Dendritic cell treated with granulocyte-macrophage colony-stimulating factor and Interleukin-4, amounts not matched to agents 40 ng/mL and 50 ng/mL, for 4 days (primary cell): ENCODE data around the gene LINC01488.

Experiments
- H3K27ac Mint-ChIP-seq: one replicate; pipeline ENCODE4 v1.8.0; 2022; ENCODE audit warnings: mild to moderate bottlenecking, mixed read lengths
- H3K27me3 Mint-ChIP-seq: one replicate; pipeline ENCODE4 v1.8.0; 2022; ENCODE audit warnings: mild to moderate bottlenecking, mixed read lengths
- H3K36me3 Mint-ChIP-seq: one replicate; pipeline ENCODE4 v1.8.0; 2022; ENCODE audit warnings: low read depth, mixed read lengths
- H3K4me1 Mint-ChIP-seq: one replicate; pipeline ENCODE4 v1.8.0; 2022; ENCODE audit warnings: low read depth, mixed read lengths
- H3K4me3 Mint-ChIP-seq: one replicate; pipeline ENCODE4 v1.8.0; 2022; ENCODE audit warnings: mild to moderate bottlenecking, moderate library complexity, mixed read lengths
- H3K9me3 Mint-ChIP-seq: one replicate; pipeline ENCODE4 v1.8.0; 2022; ENCODE audit warnings: mixed read lengths
- intact Hi-C: fragments of 100-400 bp; cut with micrococcal nuclease; formaldehyde crosslinking; loops from one replicate; pipeline ENCODE4 v1.15.0; 2022

Gene LINC01488

DNA sequence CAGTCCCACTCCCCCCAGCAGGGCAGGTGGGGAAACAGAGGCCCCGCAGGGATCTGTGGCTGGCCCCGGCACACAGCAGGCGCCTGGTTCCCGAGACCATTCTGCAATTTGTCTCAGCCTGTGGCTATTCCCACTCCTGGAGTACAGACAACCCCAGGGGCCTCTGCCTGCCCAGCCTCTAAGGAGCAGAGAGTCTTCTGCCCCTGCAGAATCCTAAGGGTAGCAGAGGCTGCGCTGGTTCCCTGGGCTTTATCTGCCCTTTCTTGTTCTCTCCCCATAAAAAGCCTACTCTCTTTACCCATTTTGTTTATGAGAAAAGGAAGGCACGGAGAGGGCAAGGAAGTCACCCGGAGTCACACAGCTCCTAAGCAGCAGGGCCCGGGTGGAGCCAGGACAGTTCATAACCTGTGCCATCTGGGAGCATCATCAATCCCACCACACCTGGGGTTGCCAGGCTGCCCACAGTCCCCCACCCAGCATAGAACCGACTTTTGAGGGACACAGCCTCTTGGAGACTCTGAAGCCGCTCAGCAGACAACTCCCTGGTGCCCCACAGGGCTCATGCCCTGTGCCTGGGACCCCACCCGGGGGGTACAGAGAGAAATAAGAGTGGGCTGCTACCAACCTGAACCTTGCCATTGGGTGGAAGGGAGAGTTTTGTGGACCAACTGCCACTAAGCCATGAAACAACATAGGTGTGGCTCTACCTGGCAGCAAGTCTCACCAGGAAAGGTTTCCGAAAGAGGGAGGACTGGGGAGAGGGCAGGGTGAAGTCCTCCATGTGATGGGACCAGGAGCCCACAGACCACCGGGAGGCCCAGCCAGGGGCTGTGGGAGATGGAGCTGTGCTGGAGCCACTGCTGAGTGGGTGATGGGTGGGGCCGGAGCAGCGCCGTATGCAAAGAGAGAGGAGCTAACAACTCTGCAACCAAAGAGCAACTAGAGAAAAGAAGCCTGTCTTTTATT, 17.2 kb upstream of the LINC01488 start:
- Mint-ChIP-seq H3K9me3 (peaks cover 19% of the 10 kb centered on the region), H3K36me3 (no peaks in the 10 kb centered on the region), H3K4me1 (peaks cover 17% of the 10 kb centered on the region), H3K27ac (peak overlapping the region; percentile 45), H3K4me3 (no peak overlapping the region), H3K27me3 (peaks cover 39% of the 10 kb centered on the region)
- intact Hi-C loops, result no loop called here

DNA sequence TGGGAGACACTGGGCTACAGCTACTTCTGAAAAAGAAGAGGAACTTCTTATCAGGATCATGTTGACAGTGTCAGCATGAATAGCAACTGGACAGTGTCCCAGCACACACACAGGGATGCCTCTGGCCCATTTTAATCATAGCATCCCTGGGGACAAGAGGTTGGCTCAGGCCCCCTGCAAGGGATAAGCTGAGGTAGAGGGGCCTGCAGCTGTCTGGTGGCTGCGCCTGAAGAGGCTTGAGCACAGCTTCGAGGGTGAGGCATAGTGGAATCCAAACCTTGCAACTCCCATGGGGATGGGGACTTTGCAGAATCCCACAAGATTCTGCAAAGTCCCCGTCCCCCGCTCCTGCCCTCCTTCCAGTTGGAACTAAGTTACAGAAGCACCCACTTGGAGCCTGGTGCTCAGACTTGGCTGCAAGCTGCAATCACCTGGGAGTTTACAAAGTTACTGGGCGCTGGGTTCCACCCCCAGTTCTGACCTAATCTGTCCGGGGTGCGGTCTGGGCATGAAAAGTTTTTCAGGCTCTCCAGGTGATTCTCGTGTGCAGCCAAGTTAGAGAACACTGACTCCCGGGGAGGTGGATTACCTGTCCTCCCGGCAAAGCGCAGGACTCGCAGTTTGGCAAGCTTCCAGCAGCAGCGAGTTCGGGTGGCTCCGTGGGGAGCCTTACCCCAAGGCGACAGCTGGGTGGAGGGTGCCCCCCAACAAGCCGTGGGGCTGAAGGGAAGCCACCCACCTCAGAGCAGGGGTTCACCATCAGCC, 16.0 kb upstream of the LINC01488 start:
- H3K4me3 Mint-ChIP-seq, result no peak overlapping the region
- peaks cover 17% of the 10 kb centered on the region for H3K4me1 Mint-ChIP-seq
- H3K36me3 Mint-ChIP-seq, result no peaks in the 10 kb centered on the region
- intact Hi-C loops, result no loop called here
- peaks cover 33% of the 10 kb centered on the region for H3K27me3 Mint-ChIP-seq
- peaks cover 12% of the 10 kb centered on the region for H3K9me3 Mint-ChIP-seq
- no peak overlapping the region for H3K27ac Mint-ChIP-seq

DNA sequence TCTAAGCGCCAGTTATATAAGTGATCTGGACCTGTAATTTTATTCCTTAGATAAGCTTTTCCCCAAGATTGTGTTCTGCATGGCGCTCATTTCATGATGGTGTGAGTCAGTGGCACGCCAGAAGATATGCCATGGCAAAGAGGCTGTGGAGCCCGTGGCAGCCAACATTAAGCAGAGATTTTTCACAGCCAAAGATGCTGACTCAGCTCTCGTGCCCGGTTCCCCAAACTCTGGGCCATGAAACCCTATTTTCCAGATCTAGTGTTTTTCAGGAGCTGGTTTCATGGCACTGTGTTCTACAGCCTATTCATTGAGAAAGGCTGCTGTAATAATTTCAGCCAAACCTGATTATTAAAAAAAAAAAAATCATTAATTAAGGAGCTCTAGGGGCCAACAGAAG, 15.4 kb upstream of the LINC01488 start:
- H3K9me3 Mint-ChIP-seq, result peaks cover 6% of the 10 kb centered on the region
- H3K36me3 Mint-ChIP-seq, result no peaks in the 10 kb centered on the region
- intact Hi-C loops, result no loop called here
- peaks cover 34% of the 10 kb centered on the region for H3K27me3 Mint-ChIP-seq
- H3K27ac Mint-ChIP-seq, result no peak overlapping the region
- H3K4me1 Mint-ChIP-seq, result peaks cover 17% of the 10 kb centered on the region
- no peak overlapping the region for H3K4me3 Mint-ChIP-seq

DNA sequence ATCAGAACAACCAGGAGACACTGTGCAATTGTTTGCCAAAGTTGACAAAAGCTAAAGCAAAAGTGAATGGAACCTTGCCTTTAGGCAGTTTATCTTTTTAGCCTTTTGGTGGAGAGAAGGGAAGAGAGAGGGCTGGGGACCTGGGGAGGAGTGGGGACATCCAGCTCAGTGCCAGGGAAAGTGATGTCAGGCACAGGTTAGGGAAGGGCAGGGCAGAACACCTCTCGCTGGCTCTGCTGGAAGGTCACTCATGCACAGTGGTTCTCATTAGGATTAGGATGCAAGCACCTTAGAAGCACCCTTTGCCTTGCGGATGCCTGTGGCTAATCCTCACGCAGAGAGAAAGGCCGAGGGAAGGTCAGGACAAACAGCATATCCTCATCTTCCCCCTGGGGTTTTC, 14.3 kb upstream of the LINC01488 start:
- H3K27ac Mint-ChIP-seq, result no peak overlapping the region
- no peaks in the 10 kb centered on the region for H3K9me3 Mint-ChIP-seq
- H3K36me3 Mint-ChIP-seq, result no peaks in the 10 kb centered on the region
- no peak overlapping the region for H3K4me3 Mint-ChIP-seq
- intact Hi-C loops, result no loop called here
- peaks cover 38% of the 10 kb centered on the region for H3K27me3 Mint-ChIP-seq
- H3K4me1 Mint-ChIP-seq, result peaks cover 17% of the 10 kb centered on the region

DNA sequence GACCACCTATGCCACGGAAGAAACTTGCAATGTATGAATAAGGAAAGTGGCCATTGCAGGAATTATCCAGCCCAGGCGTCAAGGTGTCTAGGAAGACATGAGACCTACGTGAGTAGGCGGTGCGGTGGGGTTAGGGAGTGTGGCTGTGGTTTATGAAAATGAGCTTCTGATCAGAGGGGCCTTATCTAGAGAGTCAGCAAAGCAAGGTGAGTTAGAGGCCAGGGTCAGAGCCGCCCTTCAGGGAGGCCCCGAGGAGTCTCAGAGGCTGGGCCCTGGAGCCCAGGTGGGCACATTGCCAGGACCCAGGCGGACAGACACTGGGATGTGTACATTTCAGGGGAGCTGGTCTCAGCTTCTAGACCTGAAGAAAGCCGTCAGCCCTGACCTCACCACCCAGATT, 13.8 kb upstream of the LINC01488 start:
- no peak overlapping the region for H3K27ac Mint-ChIP-seq
- intact Hi-C loops, result no loop called here
- H3K27me3 Mint-ChIP-seq, result peaks cover 38% of the 10 kb centered on the region
- H3K9me3 Mint-ChIP-seq, result no peaks in the 10 kb centered on the region
- peaks cover 14% of the 10 kb centered on the region for H3K4me1 Mint-ChIP-seq
- no peak overlapping the region for H3K4me3 Mint-ChIP-seq
- H3K36me3 Mint-ChIP-seq, result no peaks in the 10 kb centered on the region

DNA sequence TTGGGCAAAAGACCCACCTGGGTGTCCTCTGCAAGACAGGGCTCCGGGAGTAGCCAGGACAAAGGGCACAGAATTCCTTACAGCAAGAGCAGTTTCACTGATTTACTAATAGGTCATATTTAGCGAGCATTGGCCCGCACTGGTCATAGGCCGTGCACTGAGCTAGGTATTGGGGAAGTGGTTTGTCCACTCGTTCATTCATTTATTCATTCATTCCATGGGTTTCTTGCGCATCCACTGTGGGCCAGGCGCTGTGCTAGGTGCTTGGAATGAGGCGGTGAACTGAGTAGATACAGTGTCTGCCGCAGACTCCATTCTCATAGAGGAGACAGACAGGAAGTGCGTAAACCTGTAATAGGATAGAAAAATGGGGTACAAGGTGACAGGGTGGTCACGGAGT, 13.2 kb upstream of the LINC01488 start:
- Mint-ChIP-seq H3K9me3 (peaks cover 3% of the 10 kb centered on the region), H3K4me1 (peaks cover 8% of the 10 kb centered on the region), H3K27me3 (peaks cover 43% of the 10 kb centered on the region), H3K4me3 (no peak overlapping the region), H3K36me3 (no peaks in the 10 kb centered on the region), H3K27ac (no peak overlapping the region)
- intact Hi-C loops, result no loop called here

DNA sequence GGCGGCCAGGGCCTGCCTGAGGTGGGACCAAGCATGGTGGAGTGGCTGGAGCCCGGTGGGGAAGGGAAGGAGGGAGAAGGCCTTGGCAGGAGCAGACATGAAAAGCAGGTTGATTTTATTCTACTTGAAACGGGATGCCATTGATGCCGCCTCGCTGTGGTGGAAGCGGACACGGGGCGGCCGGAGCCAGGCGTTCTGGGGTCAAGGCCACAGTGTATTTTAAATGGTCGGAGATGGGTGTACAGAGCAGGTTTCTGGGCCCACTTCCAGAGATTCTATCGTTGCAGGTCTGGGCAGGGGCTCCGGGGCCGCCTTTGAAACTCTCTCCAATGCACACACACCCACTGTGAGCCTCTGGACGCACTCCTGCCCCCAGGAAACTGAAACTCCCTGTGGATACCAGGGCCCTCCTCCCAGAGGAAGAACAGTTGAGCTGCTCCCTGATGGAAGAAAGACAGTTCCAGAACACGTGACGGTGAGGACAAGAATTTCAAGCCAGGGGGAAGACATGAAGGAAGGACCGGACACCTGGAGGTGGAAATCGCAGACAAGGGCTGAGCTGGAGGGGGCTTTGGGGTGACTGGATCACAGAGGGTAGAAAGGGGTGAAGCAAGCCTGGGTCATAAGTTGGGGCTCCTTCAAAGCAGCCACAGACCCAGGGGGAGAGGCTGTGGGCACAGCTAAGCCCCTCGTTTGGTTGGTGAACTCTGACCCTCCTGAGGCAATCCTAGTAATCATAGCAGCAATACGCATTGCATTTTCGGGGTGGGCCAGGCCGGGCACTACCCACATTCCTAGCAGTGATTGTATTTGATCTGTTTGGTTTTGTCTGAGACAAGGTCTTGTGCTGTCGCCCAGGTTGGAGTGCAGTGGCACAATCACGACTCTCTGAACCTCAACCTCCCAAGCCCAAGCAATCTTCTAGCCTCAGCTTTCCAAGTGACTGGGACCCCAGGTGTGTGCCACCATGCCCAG, 12.3 kb upstream of the LINC01488 start:
- no peaks in the 10 kb centered on the region for H3K4me1 Mint-ChIP-seq
- intact Hi-C loops, result no loop called here
- peaks cover 8% of the 10 kb centered on the region for H3K9me3 Mint-ChIP-seq
- H3K27me3 Mint-ChIP-seq, result peaks cover 46% of the 10 kb centered on the region
- H3K36me3 Mint-ChIP-seq, result no peaks in the 10 kb centered on the region
- H3K27ac Mint-ChIP-seq, result no peak overlapping the region
- no peak overlapping the region for H3K4me3 Mint-ChIP-seq

DNA sequence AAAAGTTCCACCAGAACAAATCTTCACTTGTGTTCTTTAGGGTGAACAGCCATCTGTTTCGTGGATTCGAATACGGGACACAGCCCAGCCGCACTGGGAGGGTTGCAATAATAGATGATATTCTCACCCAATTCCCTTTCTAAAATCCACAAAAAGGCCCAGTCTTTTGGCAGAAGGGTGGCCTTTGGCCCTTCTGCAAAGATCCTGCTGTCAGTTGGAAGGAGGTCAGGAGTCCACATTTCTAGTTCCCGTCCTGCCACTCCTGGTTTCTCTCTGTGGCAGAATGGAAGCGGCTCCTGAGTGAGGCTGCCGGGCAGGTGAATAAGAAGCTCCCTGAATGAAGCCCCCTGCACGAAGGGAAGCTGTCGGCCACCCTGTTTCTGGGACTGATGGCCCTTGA, 11.2 kb upstream of the LINC01488 start:
- Mint-ChIP-seq H3K36me3 (no peaks in the 10 kb centered on the region), H3K4me3 (no peak overlapping the region), H3K27me3 (peaks cover 44% of the 10 kb centered on the region), H3K4me1 (no peaks in the 10 kb centered on the region), H3K9me3 (peaks cover 8% of the 10 kb centered on the region), H3K27ac (no peak overlapping the region)
- intact Hi-C loops, result no loop called here

DNA sequence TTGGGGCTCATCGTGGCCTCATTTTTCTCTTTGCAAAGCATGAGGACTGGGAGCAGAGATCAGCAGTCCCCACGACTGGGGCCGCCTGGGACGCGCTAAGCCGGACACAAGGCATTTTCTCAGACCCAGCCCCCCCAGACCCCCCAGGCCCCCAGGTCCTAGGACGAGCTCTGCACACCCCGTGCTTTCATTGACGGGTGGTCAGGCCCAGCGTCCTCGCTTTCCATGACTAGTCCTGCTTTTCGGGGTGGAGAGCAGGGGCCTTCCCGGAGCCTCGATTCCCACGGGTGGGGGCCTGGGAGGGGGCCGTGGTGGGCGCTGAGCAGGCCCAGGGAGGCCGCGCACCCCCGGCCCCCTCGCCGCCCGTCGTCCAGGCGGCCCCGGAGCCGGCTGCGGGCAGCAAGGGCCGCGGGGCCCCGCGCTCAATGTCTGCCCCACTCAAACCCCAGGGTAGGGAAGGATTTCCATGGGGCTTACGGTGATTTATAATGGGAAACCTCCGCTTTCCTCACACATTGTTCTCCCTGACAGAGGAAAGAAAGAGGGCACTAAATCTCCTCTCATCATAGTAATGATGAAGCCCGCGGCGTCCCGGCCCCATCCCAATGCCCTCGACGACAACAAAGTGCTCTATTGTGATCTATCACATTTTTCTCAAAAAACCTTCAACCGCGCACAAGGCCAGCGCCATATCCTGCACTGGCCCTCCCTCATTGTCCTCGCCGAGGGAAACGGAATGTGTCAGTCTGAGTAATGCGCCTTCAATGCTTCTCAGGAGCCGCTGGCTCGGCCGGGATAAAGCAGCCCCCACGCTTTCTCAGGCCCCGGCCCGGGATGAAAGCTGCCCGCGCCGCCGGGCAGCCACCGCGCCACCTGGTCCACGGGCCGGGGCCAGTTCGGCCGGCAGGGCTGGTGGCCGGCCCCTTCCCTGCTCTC, 10.4 kb upstream of the LINC01488 start:
- Mint-ChIP-seq H3K27ac (no peak overlapping the region), H3K4me1 (no peaks in the 10 kb centered on the region), H3K4me3 (no peak overlapping the region), H3K36me3 (no peaks in the 10 kb centered on the region), H3K27me3 (peaks cover 44% of the 10 kb centered on the region), H3K9me3 (peaks cover 8% of the 10 kb centered on the region)
- intact Hi-C loops, result no loop called here

DNA sequence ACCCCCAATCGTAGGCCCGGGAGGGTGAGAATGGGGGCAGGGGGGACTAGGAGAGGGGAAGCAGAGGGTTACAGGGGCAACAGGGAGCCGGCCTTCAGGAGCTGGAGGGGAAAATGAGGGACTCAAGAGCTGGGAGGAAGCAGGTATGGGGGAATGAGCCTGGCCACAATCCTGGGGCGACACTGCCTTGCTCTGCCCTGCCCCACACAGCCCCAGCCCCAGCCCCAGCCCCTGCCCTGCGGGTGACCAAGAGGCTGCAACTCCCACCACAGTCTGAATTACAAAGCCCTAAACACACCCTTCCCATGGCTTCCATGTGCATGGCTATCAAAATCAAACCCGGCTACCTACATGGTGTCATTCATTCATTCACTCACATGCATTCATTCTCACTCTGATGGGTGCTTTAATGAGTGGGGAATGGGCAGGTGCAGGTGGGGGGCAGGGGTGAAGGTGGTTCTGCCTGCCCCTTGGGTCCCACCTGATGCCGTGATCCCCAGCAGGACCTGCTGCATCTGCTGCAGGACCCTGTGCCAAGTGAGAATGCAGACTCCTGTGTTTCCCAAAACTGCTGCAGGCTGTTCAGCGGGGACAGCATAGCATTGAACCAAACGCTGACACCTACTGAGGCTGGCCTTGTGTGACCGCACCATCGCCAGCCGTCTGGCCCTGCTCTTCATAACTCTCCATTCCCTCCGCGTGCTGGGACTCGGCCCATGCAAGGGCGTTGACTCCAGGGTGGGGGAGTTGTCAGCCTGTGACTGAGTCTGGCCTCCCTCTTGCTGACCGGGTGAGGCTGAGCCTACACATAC, 9.5 kb upstream of the LINC01488 start:
- H3K9me3 Mint-ChIP-seq, result peaks cover 8% of the 10 kb centered on the region
- no peaks in the 10 kb centered on the region for H3K4me1 Mint-ChIP-seq
- H3K27ac Mint-ChIP-seq, result no peak overlapping the region
- H3K4me3 Mint-ChIP-seq, result no peak overlapping the region
- intact Hi-C loops, result no loop called here
- H3K27me3 Mint-ChIP-seq, result peaks cover 44% of the 10 kb centered on the region
- H3K36me3 Mint-ChIP-seq, result no peaks in the 10 kb centered on the region

DNA sequence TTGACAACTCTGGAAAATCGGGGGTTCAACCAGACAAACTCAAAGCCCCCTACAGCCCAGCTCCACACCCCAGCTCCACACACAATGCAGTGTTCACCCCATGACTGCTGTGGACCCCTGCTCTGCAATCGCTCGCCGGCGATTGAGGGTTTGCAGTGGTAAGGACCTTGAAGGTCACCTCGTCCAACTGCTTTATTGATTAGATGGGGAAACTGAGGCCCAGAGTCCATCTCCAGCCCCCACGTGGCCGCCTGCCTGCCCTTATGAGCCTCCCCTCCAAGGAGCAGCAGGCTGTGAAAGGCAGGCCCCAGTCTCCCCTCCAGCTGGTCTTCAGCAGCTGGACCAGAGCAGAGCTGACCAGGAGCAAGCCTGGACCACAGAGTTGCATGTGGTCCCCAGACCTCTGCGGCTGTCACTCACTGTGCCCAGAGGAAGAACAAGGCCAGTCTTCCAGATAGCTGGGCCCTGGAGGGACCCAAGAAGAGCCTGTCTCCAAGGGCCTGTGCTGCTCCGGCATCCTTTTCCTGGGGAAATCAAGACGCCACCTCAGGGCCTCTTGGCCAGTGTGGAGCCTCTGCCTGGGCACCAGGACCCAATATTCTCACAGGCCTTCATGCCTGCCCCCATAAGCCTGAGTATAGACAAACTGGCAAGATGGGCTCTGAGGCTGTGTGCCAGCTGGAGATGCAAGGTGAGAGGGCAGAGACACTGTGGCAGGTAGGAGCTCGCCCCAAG, 8.8 kb upstream of the LINC01488 start:
- Mint-ChIP-seq H3K4me1 (no peaks in the 10 kb centered on the region), H3K9me3 (peaks cover 8% of the 10 kb centered on the region), H3K27ac (no peak overlapping the region), H3K36me3 (no peaks in the 10 kb centered on the region), H3K4me3 (no peak overlapping the region), H3K27me3 (peaks cover 41% of the 10 kb centered on the region)
- intact Hi-C loops, result no loop called here
